Left ventricle myocardium inferior (tissue), 1 donor: ENCODE measurements around the gene CCL21. TPM values are rescaled to one million over a fixed set of nuclear protein-coding genes. Genes with fewer than 3 reads are reported as not detected.

Experiments used
- DNase-seq: peaks from one replicate; pipeline ENCODE4 v3.0.0-alpha.2; 2020
- H3K27ac ChIP-seq: fragments of 200-600 bp; replicated peaks from 2 replicates; pipeline ENCODE4 v1.8.0; 2021
- H3K27me3 ChIP-seq: fragments of 200-600 bp; 2 replicates; pipeline ENCODE4 v1.8.0; 2021; ENCODE audit warnings: low read depth
- H3K36me3 ChIP-seq: fragments of 200-600 bp; 2 replicates; pipeline ENCODE4 v1.8.0; 2021
- H3K4me1 ChIP-seq: fragments of 200-600 bp; 2 replicates; pipeline ENCODE4 v1.8.0; 2021
- H3K4me3 ChIP-seq: fragments of 200-600 bp; 2 replicates; pipeline ENCODE4 v1.8.0; 2021; ENCODE audit warnings: mild to moderate bottlenecking, moderate library complexity
- H3K9me3 ChIP-seq: fragments of 200-600 bp; replicated peaks from 2 replicates; pipeline ENCODE4 v1.8.0; 2021
- intact Hi-C: fragments of 100-400 bp; cut with micrococcal nuclease; formaldehyde crosslinking; loops from one replicate; pipeline ENCODE4 v1.11.0; 2022
- total RNA-seq: library from RNA; stranded (reverse); fragmentation: NEBNext Ultra II Directional; extraction: Animal tissue kit (Norgen Biotek cat#: 25700); gene quantifications from one replicate; pipeline ENCODE4 v1.2.1, GENCODE V29; 2021
- TF ChIP-seq, protein P1 (sequence below): fragments of 200-600 bp; IDR thresholded peaks from 2 replicates; pipeline ENCODE4 v1.8.0; 2021; ENCODE audit warnings: antibody characterized with exemption, mild to moderate bottlenecking, borderline replicate concordance
- donor health status: DM: no; HTN: yes; CAD: no; lungs with severe emphysema.

The CCL21 gene
- total RNA-seq, 1 donor from 2014 or later, result 6.2 TPM

DNA sequence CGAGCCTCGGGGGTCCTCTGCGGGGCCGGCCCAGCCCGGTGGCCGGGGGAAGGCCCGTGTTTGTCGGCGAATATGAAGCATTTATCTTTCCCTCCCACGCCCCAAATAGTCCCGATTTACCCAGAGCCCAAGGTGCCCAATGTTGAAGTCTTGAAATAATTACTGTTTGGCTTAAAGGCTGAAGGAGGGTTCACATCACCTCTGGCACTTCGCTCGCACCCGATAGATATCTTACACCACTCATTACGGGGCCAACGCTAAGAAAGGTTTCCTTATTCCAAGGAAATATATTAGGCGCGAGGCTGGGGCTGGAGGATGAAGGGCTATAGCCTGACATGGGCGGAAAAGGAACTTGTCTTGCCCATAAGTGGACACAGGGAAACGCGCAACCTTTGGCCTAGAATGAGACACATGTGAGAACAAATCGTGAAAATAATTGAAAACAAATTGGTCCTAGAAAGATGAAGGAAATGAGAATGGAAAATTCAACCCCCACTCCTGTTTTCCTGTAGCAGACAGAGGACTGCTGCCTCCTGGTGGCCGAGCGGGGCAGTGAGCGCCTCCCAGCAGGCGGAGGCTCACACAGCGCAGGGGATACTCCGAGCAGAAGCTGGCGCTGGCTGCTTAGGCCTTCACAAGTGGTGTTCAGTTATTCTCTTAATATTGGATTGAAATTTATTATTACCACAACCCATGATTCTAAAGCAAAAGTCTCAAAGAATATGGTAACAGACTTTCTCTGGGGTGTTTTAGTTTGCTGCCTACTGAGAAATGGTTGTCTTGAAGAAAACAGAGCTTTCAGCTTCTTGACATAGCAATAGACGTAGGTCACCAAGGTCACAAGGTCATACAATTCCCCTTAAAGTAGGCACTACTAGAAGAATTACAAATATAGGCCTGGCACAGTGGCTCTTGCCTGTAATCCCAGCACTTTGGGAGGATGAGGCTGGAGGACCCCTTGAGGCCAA is 7.9 kb downstream of the CCL21 start:
- DNase-seq, result peak; percentile 86
- peak overlapping the region; percentile 76 for H3K27ac ChIP-seq
- H3K4me3 ChIP-seq, result peak overlapping the region; percentile 90
- TF ChIP-seq, protein P1, sequence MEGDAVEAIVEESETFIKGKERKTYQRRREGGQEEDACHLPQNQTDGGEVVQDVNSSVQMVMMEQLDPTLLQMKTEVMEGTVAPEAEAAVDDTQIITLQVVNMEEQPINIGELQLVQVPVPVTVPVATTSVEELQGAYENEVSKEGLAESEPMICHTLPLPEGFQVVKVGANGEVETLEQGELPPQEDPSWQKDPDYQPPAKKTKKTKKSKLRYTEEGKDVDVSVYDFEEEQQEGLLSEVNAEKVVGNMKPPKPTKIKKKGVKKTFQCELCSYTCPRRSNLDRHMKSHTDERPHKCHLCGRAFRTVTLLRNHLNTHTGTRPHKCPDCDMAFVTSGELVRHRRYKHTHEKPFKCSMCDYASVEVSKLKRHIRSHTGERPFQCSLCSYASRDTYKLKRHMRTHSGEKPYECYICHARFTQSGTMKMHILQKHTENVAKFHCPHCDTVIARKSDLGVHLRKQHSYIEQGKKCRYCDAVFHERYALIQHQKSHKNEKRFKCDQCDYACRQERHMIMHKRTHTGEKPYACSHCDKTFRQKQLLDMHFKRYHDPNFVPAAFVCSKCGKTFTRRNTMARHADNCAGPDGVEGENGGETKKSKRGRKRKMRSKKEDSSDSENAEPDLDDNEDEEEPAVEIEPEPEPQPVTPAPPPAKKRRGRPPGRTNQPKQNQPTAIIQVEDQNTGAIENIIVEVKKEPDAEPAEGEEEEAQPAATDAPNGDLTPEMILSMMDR, result peak; percentile 100
- H3K4me1 ChIP-seq, result peaks cover 16% of the 10 kb centered on the region
- no peaks in the 10 kb centered on the region for H3K36me3 ChIP-seq
- H3K27me3 ChIP-seq, result no peaks in the 10 kb centered on the region
- no peaks in the 10 kb centered on the region for H3K9me3 ChIP-seq
- intact Hi-C loops, result no loop called here

DNA sequence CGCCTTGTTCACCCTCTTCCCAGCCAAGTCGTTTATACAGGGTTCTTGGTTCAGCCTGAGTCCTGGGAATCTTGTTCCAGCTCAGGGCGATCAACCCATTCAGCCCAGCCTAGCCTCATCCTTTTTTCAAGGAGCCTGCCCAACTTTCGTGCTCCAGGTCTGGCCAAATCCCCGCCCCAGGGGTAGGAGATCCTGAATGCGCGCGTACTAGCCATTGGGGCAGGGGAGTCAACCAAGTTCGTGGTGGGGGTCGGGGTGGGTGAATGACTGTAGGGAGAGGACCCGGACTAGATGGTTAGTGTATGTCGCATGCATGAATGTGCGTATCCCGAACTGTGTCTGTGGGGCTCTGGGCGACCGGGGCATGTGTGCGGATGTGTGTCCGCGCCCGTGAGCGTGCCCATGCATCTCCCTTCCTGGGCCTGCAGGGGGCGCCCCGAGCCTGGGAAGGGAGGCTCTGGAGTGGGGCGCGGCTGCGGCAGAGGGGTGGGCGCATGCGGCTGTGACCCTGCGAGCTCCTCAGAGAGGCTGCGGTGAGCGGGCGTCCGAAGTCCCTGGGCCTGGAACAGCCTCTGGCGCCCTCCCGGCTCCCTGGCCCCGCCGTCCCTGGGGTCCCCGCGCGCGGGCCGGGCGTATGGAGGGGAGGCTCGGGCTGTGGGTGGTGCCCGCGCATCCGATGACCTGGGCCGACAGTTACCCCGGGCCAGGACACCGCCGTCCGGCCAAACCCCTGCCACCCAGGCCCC is 8.7 kb downstream of the CCL21 start:
- no peaks in the 10 kb centered on the region for H3K27me3 ChIP-seq
- peak; percentile 76 for DNase-seq
- peak overlapping the region; percentile 90 for H3K4me3 ChIP-seq
- H3K27ac ChIP-seq, result peak overlapping the region; percentile 76
- no peaks in the 10 kb centered on the region for H3K36me3 ChIP-seq
- intact Hi-C loops, result no loop called here
- TF ChIP-seq, protein P1, result peak; percentile 93
- H3K4me1 ChIP-seq, result peaks cover 16% of the 10 kb centered on the region
- no peaks in the 10 kb centered on the region for H3K9me3 ChIP-seq

DNA sequence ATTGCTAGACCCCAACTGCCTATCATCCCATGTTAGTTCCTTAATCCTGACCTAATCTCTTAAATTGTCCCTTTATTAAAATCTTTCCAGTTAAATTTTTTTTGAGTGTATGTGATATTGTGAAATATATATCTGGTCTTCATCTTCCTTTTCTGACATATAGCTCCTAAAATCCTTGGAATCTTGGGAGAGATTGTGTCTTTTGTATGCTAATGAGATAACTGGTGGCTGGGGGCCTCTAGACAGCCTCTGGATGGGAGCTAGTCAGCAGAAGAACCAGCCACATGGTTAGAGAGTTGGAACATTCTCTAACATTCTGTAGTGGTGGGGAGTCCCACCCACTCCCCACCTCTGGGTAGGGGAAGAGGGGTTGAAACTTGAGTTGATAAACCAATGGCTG is 15.1 kb downstream of the CCL21 start:
- no peaks in the 10 kb centered on the region for H3K27me3 ChIP-seq
- no peaks in the 10 kb centered on the region for H3K4me1 ChIP-seq
- intact Hi-C loops, result no loop called here
- TF ChIP-seq, protein P1, result no peak
- DNase-seq, result no peak
- no peaks in the 10 kb centered on the region for H3K9me3 ChIP-seq
- H3K36me3 ChIP-seq, result no peaks in the 10 kb centered on the region
- H3K4me3 ChIP-seq, result no peak overlapping the region
- H3K27ac ChIP-seq, result no peak overlapping the region

DNA sequence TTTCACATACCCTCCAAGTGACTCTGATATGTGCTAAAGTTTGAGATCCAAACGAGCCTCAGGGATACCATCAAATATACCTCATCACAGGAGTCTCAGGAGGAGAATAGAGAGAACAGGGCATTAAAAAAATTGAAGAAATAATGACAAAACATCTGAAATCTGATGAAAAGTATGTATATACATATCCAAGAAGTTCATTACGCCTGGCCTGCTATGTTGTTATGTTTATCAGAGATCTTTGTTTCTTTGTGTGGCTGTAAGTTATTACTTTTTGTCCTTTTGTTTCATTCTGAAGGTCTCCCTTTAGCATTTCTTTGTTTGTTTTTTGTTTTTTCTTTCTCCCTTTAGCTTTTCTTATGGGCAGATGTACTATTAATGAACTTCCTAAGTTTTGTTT is 16.4 kb downstream of the CCL21 start:
- DNase-seq, result no peak
- TF ChIP-seq, protein P1, result no peak
- Histone ChIP-seq H3K36me3 (no peaks in the 10 kb centered on the region), H3K9me3 (no peaks in the 10 kb centered on the region), H3K4me3 (no peak overlapping the region), H3K27ac (no peak overlapping the region), H3K27me3 (no peaks in the 10 kb centered on the region), H3K4me1 (no peaks in the 10 kb centered on the region)
- intact Hi-C loops, result no loop called here

DNA sequence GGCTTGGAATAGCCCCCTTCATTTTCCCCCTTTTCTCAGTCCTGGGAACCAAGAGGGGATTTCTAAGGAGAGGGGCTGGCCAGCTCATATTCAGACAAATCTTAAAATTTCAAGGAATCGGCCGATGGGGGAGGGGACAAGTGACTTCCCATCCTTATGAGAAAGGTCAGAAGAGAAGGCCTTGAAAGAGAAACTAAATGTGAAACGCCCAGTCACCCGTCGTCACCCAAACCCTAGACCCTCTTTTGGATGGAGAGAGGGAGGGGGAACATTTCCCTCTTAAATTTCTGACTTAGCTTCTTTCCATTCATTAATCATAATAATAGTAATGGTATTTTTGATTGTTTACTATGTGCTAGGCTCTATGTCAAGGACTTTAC is 18.0 kb downstream of the CCL21 start:
- no peak overlapping the region for H3K4me3 ChIP-seq
- H3K4me1 ChIP-seq, result no peaks in the 10 kb centered on the region
- H3K36me3 ChIP-seq, result no peaks in the 10 kb centered on the region
- TF ChIP-seq, protein P1, result no peak
- H3K9me3 ChIP-seq, result no peaks in the 10 kb centered on the region
- no peaks in the 10 kb centered on the region for H3K27me3 ChIP-seq
- no peak for DNase-seq
- intact Hi-C loops, result no loop called here
- no peak overlapping the region for H3K27ac ChIP-seq
